Measurements from ENCODE around the gene AIM2.
"Not testable (repeated sequence)": the region's sequence is repeated elsewhere in the genome, so short reads cannot be mapped to it uniquely, and the experiment has no call there.

The AIM2 gene

DNA sequence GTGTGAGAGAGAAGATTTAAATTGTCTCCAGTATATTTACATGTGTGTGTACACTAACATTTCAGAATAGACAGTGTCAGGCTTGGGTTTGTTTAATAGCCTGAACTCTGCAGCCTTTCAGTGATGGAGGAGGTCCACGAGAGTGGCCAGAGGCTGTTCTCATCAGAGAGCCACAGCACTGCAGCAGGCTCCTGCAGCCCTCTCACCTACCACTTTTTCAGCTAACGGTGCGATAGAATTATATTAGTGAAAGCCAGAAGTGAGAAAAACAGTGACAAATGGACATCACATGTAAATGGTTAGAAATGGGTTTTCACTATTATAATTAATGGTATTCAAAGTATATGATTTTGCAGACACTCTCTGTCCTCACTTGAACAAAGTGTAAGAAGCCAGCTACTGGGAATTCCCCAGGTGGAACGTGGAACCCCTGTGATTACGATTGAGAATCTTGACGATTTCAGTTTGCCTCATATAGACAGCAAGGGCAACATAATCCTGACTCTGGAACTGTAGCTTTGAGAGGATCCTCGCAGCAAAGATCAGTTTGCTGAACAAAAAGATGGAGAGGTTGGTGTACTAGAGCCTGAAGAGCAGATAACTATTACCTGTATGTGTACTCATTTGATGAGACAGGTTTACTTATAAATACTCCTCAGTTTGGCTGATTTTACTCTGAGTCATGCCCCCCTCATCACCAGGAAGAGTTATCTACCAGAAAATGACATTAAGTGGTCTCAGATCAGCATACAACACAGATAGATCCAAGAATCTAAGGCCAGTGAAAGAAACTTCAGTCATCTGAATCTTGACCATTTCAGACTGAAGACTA, 35.5 kb downstream of the AIM2 start:
- peak overlapping the region; percentile 74 for H3K27ac ChIP-seq (ENCODE audit: low read length)
- TF ChIP-seq, protein P1, sequence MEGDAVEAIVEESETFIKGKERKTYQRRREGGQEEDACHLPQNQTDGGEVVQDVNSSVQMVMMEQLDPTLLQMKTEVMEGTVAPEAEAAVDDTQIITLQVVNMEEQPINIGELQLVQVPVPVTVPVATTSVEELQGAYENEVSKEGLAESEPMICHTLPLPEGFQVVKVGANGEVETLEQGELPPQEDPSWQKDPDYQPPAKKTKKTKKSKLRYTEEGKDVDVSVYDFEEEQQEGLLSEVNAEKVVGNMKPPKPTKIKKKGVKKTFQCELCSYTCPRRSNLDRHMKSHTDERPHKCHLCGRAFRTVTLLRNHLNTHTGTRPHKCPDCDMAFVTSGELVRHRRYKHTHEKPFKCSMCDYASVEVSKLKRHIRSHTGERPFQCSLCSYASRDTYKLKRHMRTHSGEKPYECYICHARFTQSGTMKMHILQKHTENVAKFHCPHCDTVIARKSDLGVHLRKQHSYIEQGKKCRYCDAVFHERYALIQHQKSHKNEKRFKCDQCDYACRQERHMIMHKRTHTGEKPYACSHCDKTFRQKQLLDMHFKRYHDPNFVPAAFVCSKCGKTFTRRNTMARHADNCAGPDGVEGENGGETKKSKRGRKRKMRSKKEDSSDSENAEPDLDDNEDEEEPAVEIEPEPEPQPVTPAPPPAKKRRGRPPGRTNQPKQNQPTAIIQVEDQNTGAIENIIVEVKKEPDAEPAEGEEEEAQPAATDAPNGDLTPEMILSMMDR (IDR thresholded peaks at IDR 0.05; ENCODE audit: low read depth, low read length) = no peak
- no peak for TF ChIP-seq EZH2phosphoT487 (IDR thresholded peaks at IDR 0.05; ENCODE audit: low read depth)
- peaks cover 32% of the 10 kb centered on the region for H3K4me1 ChIP-seq (ENCODE audit: low read length)
- H3K36me3 ChIP-seq (replicated peaks; ENCODE audit: low read depth, low read length) = peaks cover 52% of the 10 kb centered on the region
- peak overlapping the region; percentile 72 for H3K4me2 ChIP-seq (ENCODE audit: low read length)
- peaks cover 43% of the 10 kb centered on the region for H3K79me2 ChIP-seq (ENCODE audit: low read length)
- no peak overlapping the region for H2AFZ ChIP-seq (ENCODE audit: low read depth, low read length)
- H3K27me3 ChIP-seq (ENCODE audit: low read depth, low read length) = no peaks in the 10 kb centered on the region
- no peaks in the 10 kb centered on the region for H3K9me3 ChIP-seq (ENCODE audit: insufficient read depth, low read length)
- no peaks in the 10 kb centered on the region for H4K20me1 ChIP-seq (ENCODE audit: insufficient read depth, low read length)
- H3K4me3 ChIP-seq (ENCODE audit: low read length) = peak overlapping the region; percentile 55
- H3K9ac ChIP-seq (ENCODE audit: low read length) = peak overlapping the region; percentile 28

DNA sequence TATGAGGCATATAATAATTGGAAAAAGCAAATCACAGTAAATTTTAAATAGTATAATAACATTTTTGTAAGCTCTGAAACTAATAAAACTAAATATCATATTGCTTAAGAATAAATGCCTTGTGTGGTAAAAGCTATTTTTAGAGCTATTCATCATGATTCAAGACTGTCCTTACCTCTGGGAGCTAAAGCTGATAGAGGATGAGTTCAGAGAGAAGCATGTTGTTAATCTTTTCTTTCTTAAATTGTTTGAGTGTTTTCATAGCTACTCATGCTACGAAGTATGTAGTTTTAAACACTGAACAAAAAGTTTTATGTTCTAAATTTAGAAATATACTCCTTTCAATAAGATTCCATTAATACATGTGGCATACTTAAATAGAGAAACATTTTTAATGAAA, 36.4 kb downstream of the AIM2 start:
- Histone ChIP-seq H3K4me1 (ENCODE audit: low read length) (peaks cover 32% of the 10 kb centered on the region), H3K9ac (ENCODE audit: low read length) (peak overlapping the region; percentile 28), H3K9me3 (ENCODE audit: insufficient read depth, low read length) (no peaks in the 10 kb centered on the region), H4K20me1 (ENCODE audit: insufficient read depth, low read length) (no peaks in the 10 kb centered on the region), H2AFZ (ENCODE audit: low read depth, low read length) (no peak overlapping the region), H3K79me2 (ENCODE audit: low read length) (peaks cover 46% of the 10 kb centered on the region), H3K27me3 (ENCODE audit: low read depth, low read length) (no peaks in the 10 kb centered on the region), H3K4me3 (ENCODE audit: low read length) (peak overlapping the region; percentile 55), H3K27ac (ENCODE audit: low read length) (peak overlapping the region; percentile 74), H3K4me2 (ENCODE audit: low read length) (peak overlapping the region; percentile 72), H3K36me3 (replicated peaks; ENCODE audit: low read depth, low read length) (peaks cover 59% of the 10 kb centered on the region)
- TF ChIP-seq, protein P1 (IDR thresholded peaks at IDR 0.05; ENCODE audit: low read depth, low read length) = no peak
- TF ChIP-seq EZH2phosphoT487 (IDR thresholded peaks at IDR 0.05; ENCODE audit: low read depth) = no peak

DNA sequence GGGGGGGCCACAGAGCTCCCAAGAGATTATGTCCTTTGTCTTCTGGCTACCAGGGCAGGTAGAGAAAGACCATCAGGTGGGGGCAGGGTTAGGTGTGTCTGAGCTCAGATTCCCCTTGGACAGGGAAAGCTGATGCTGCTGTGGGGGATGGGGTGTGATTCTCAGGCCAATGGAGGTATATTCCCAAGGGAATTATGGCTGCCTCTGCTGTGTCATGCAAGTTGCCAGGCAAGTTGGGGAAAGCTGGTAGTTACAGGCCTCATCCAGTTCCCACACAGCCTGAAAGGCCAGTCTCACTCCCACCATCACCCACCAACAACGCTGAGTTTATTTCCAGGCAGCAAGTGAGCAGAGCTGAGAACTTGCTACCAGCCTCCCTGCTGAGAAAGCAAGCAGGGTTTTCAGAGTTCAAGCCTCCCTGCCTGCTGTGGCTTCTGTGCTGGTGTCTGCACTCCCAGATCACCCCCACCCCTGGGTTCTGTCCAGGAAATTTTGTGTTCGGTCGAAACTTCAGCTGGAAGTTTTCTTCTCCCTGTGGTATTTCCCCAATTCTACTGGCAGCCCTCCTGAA, 45.6 kb downstream of the AIM2 start:
- Histone ChIP-seq H3K4me1 (ENCODE audit: low read length) (peaks cover 17% of the 10 kb centered on the region), H2AFZ (ENCODE audit: low read depth, low read length) (no peak overlapping the region), H3K79me2 (ENCODE audit: low read length) (peaks cover 66% of the 10 kb centered on the region), H3K9ac (ENCODE audit: low read length) (no peak overlapping the region), H3K27ac (ENCODE audit: low read length) (no peak overlapping the region), H3K36me3 (replicated peaks; ENCODE audit: low read depth, low read length) (peaks cover 91% of the 10 kb centered on the region), H4K20me1 (ENCODE audit: insufficient read depth, low read length) (peaks cover 13% of the 10 kb centered on the region; the same call in 1 of the 2 replicates), H3K27me3 (ENCODE audit: low read depth, low read length) (no peaks in the 10 kb centered on the region), H3K4me2 (ENCODE audit: low read length) (no peak overlapping the region), H3K4me3 (ENCODE audit: low read length) (no peak overlapping the region), H3K9me3 (ENCODE audit: insufficient read depth, low read length) (peaks cover 7% of the 10 kb centered on the region; the same call in 1 of the 2 replicates)
- TF ChIP-seq EZH2phosphoT487 (IDR thresholded peaks at IDR 0.05; ENCODE audit: low read depth) = no peak
- TF ChIP-seq, protein P1 (IDR thresholded peaks at IDR 0.05; ENCODE audit: low read depth, low read length) = no peak

DNA sequence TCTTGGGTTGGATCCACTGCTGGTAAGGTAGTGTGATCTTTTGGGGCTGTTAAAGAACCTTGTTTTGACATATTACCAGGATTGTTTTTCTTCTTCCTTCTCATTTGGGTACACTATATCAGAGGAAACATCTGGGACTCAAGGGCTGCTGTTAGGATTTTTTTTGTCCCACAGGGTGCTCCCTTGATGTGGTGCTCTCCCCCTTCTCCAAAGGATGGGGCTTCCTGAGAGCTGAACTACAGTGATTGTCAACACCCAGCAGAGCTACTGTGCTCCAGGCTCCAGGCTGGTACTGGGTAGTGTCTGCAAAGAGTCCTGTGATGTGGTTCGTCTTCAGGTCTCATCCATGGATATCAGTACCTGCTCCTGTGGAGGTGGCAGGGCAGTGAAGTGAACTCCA, 46.3 kb downstream of the AIM2 start:
- Histone ChIP-seq H3K9ac (ENCODE audit: low read length) (no peak overlapping the region), H3K27me3 (ENCODE audit: low read depth, low read length) (no peaks in the 10 kb centered on the region), H3K79me2 (ENCODE audit: low read length) (peaks cover 71% of the 10 kb centered on the region), H4K20me1 (ENCODE audit: insufficient read depth, low read length) (peaks cover 13% of the 10 kb centered on the region; the same call in 1 of the 2 replicates), H3K4me1 (ENCODE audit: low read length) (peaks cover 17% of the 10 kb centered on the region), H3K4me2 (ENCODE audit: low read length) (no peak overlapping the region), H3K4me3 (ENCODE audit: low read length) (no peak overlapping the region), H2AFZ (ENCODE audit: low read depth, low read length) (no peak overlapping the region), H3K27ac (ENCODE audit: low read length) (no peak overlapping the region), H3K36me3 (replicated peaks; ENCODE audit: low read depth, low read length) (peaks cover 85% of the 10 kb centered on the region), H3K9me3 (ENCODE audit: insufficient read depth, low read length) (peaks cover 7% of the 10 kb centered on the region; the same call in 1 of the 2 replicates)
- TF ChIP-seq, protein P1 (IDR thresholded peaks at IDR 0.05; ENCODE audit: low read depth, low read length) = no peak
- no peak for TF ChIP-seq EZH2phosphoT487 (IDR thresholded peaks at IDR 0.05; ENCODE audit: low read depth)

DNA sequence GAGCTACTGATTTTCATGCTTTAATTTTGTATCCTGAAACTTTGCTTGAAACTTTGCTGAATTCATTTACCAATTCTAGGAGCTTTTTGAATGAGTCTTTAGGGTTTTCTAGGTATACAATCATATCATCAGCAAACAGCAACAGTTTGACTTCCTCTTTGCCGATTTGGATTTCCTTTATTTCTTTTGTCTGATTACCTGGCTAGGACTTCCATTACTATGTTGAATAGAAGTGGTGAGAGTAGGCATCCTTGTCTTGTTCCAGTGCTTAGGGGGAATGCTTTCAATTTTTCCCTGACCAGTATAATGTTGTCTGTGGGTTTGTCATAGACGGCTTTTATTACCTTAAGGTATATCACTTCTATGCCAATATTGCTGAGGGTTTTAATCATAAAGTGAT, 49.7 kb downstream of the AIM2 start:
- not testable (repeated sequence) for H3K9ac ChIP-seq (ENCODE audit: low read length); H3K4me2 ChIP-seq (ENCODE audit: low read length); H3K9me3 ChIP-seq (ENCODE audit: insufficient read depth, low read length); H2AFZ ChIP-seq (ENCODE audit: low read depth, low read length); H3K4me3 ChIP-seq (ENCODE audit: low read length); H3K4me1 ChIP-seq (ENCODE audit: low read length); H3K27me3 ChIP-seq (ENCODE audit: low read depth, low read length); H3K27ac ChIP-seq (ENCODE audit: low read length)
- peaks cover 70% of the 10 kb centered on the region for H3K36me3 ChIP-seq (replicated peaks; ENCODE audit: low read depth, low read length)
- H3K79me2 ChIP-seq (ENCODE audit: low read length) = peaks cover 90% of the 10 kb centered on the region
- peaks cover 19% of the 10 kb centered on the region; the same call in 1 of the 2 replicates for H4K20me1 ChIP-seq (ENCODE audit: insufficient read depth, low read length)

All from OCI-LY3 (cell line).